T-helper 17 cell (primary cell): ENCODE data around the gene BEND3. TPM values are rescaled to one million over a fixed set of nuclear protein-coding genes. Genes with fewer than 3 reads are reported as not detected.

Source experiments
- ATAC-seq: fragments of 150-1000 bp; cut with Tn5 transposase; 2 replicates; pipeline ENCODE4 v1.10.0; 2021; ENCODE audit warnings: mild to moderate bottlenecking, moderate library complexity
- DNase-seq, 3 donors: peaks; one replicate each; pipeline versions ENCODE4 v3.0.0 to v3.0.0-alpha.2; 2020 to 2021
- H3K9me3 ChIP-seq: one replicate; pipeline ENCODE4 v1.7.0; 2013; ENCODE audit warnings: low read length, mild to moderate bottlenecking; ENCODE audit not compliant: control insufficient read depth, poor library complexity, severe bottlenecking
- H3K27ac Mint-ChIP-seq: one replicate; pipeline ENCODE4 v1.8.0; 2022; ENCODE audit warnings: mild to moderate bottlenecking, moderate library complexity, mixed read lengths
- H3K27me3 Mint-ChIP-seq: one replicate; pipeline ENCODE4 v1.8.0; 2022; ENCODE audit warnings: mixed read lengths
- H3K36me3 Mint-ChIP-seq: one replicate; pipeline ENCODE4 v1.8.0; 2022; ENCODE audit warnings: low read depth, mixed read lengths
- H3K4me1 Mint-ChIP-seq: one replicate; pipeline ENCODE4 v1.8.0; 2022; ENCODE audit warnings: mild to moderate bottlenecking, mixed read lengths
- H3K4me3 Mint-ChIP-seq: one replicate; pipeline ENCODE4 v1.8.0; 2022; ENCODE audit warnings: mild to moderate bottlenecking, moderate library complexity, mixed read lengths
- total RNA-seq, 4 donors: library from RNA in 2 of 4; stranded (reverse) in 2 of 4; gene quantifications; one replicate each; pipeline ENCODE4 v1.2.3 and lab custom pipeline; 2022 to 2026

BEND3 gene
- total RNA-seq, 2 donors from 2014 or later = 1.4 to 1.7 TPM

- H3K27me3 Mint-ChIP-seq = peaks cover 10% of the 10 kb centered on the region
- no peaks in the 10 kb centered on the region for H3K36me3 Mint-ChIP-seq
- H3K4me1 Mint-ChIP-seq = peaks cover 13% of the 10 kb centered on the region
- ATAC-seq (no peak), DNase-seq (no peak)
- peak overlapping the region; percentile 87 for H3K4me3 Mint-ChIP-seq
- no peak overlapping the region for H3K27ac Mint-ChIP-seq
- no peaks in the 10 kb centered on the region for H3K9me3 ChIP-seq
Measured at GRCh38 chr6:107115695-107116327, 496 bp upstream of the BEND3 start.

- H3K27me3 Mint-ChIP-seq = peaks cover 10% of the 10 kb centered on the region
Measured at GRCh38 chr6:107114213-107114925, 946 bp downstream of the BEND3 start.

GRCh38 chr6:107110200-107110599 lies 5.1 kb downstream of the BEND3 start:
- H3K4me3 Mint-ChIP-seq = no peak overlapping the region
- H3K36me3 Mint-ChIP-seq = no peaks in the 10 kb centered on the region

More at GRCh38 chr6:107114213-107114925, 946 bp downstream of the BEND3 start:
- peak; percentile 81 for ATAC-seq
- H3K36me3 Mint-ChIP-seq = no peaks in the 10 kb centered on the region
- peak; percentile 58 to 76 (median 66) for DNase-seq
- peak overlapping the region; percentile 87 for H3K4me3 Mint-ChIP-seq
- H3K27ac Mint-ChIP-seq = peak overlapping the region; percentile 34
- H3K4me1 Mint-ChIP-seq = peaks cover 13% of the 10 kb centered on the region
- no peaks in the 10 kb centered on the region for H3K9me3 ChIP-seq

GRCh38 chr6:107108201-107108890 lies 7.0 kb downstream of the BEND3 start:
- Mint-ChIP-seq H3K4me3 (no peak overlapping the region), H3K36me3 (no peaks in the 10 kb centered on the region), H3K4me1 (peaks cover 3% of the 10 kb centered on the region), H3K27me3 (no peaks in the 10 kb centered on the region), H3K27ac (no peak overlapping the region)
- ATAC-seq (no peak), DNase-seq (no peak)
- no peaks in the 10 kb centered on the region for H3K9me3 ChIP-seq

More at GRCh38 chr6:107110200-107110599, 5.1 kb downstream of the BEND3 start:
- no peak overlapping the region for H3K27ac Mint-ChIP-seq
- DNase-seq (no peak), ATAC-seq (no peak)
- H3K4me1 Mint-ChIP-seq = peaks cover 5% of the 10 kb centered on the region
- H3K9me3 ChIP-seq = no peaks in the 10 kb centered on the region
- no peaks in the 10 kb centered on the region for H3K27me3 Mint-ChIP-seq

GRCh38 chr6:107107791-107108190 lies 7.5 kb downstream of the BEND3 start:
- ATAC-seq (no peak), DNase-seq (no peak)
- H3K36me3 Mint-ChIP-seq = no peaks in the 10 kb centered on the region
- H3K27ac Mint-ChIP-seq = no peak overlapping the region
- H3K4me3 Mint-ChIP-seq = no peak overlapping the region
- no peaks in the 10 kb centered on the region for H3K27me3 Mint-ChIP-seq
- peaks cover 3% of the 10 kb centered on the region for H3K4me1 Mint-ChIP-seq
- no peaks in the 10 kb centered on the region for H3K9me3 ChIP-seq

- no peaks in the 10 kb centered on the region for H3K36me3 Mint-ChIP-seq
- DNase-seq = no peak
- no peaks in the 10 kb centered on the region for H3K27me3 Mint-ChIP-seq
- H3K27ac Mint-ChIP-seq = no peak overlapping the region
- H3K4me3 Mint-ChIP-seq = no peak overlapping the region
- no peak for ATAC-seq
- no peaks in the 10 kb centered on the region for H3K9me3 ChIP-seq
- H3K4me1 Mint-ChIP-seq = peaks cover 5% of the 10 kb centered on the region
Measured at GRCh38 chr6:107106165-107106564, 9.2 kb downstream of the BEND3 start.

GRCh38 chr6:107105511-107106116 lies 9.7 kb downstream of the BEND3 start:
- DNase-seq (no peak), ATAC-seq (no peak)
- Mint-ChIP-seq H3K27ac (no peak overlapping the region), H3K4me1 (peaks cover 5% of the 10 kb centered on the region), H3K4me3 (no peak overlapping the region), H3K27me3 (no peaks in the 10 kb centered on the region), H3K36me3 (no peaks in the 10 kb centered on the region)
- H3K9me3 ChIP-seq = no peaks in the 10 kb centered on the region

GRCh38 chr6:107103082-107103481 lies 12.2 kb downstream of the BEND3 start:
- no peaks in the 10 kb centered on the region for H3K9me3 ChIP-seq
- Mint-ChIP-seq H3K4me3 (no peak overlapping the region), H3K36me3 (no peaks in the 10 kb centered on the region), H3K27me3 (no peaks in the 10 kb centered on the region), H3K4me1 (peaks cover 4% of the 10 kb centered on the region), H3K27ac (no peak overlapping the region)
- DNase-seq (no peak), ATAC-seq (no peak)

- no peak for ATAC-seq
- Mint-ChIP-seq H3K27ac (no peak overlapping the region), H3K4me1 (peaks cover 3% of the 10 kb centered on the region)
Measured at GRCh38 chr6:107102414-107102805, 12.9 kb downstream of the BEND3 start.

GRCh38 chr6:107101686-107102413 lies 13.5 kb downstream of the BEND3 start:
- H3K4me1 Mint-ChIP-seq = peaks cover 3% of the 10 kb centered on the region
- no peaks in the 10 kb centered on the region for H3K36me3 Mint-ChIP-seq
- H3K27ac Mint-ChIP-seq = no peak overlapping the region
- DNase-seq (no peak), ATAC-seq (no peak)
- H3K4me3 Mint-ChIP-seq = no peak overlapping the region
- H3K27me3 Mint-ChIP-seq = no peaks in the 10 kb centered on the region
- no peaks in the 10 kb centered on the region for H3K9me3 ChIP-seq

More at GRCh38 chr6:107102414-107102805, 12.9 kb downstream of the BEND3 start:
- Mint-ChIP-seq H3K4me3 (no peak overlapping the region), H3K27me3 (no peaks in the 10 kb centered on the region), H3K36me3 (no peaks in the 10 kb centered on the region)
- no peak for DNase-seq
- no peaks in the 10 kb centered on the region for H3K9me3 ChIP-seq

GRCh38 chr6:107101211-107101610 lies 14.1 kb downstream of the BEND3 start:
- H3K4me3 Mint-ChIP-seq = no peak overlapping the region
- H3K27me3 Mint-ChIP-seq = no peaks in the 10 kb centered on the region
- no peak overlapping the region for H3K27ac Mint-ChIP-seq
- H3K9me3 ChIP-seq = no peaks in the 10 kb centered on the region
- H3K4me1 Mint-ChIP-seq = peaks cover 3% of the 10 kb centered on the region
- no peak for DNase-seq
- no peak for ATAC-seq
- H3K36me3 Mint-ChIP-seq = no peaks in the 10 kb centered on the region

GRCh38 chr6:107098436-107099307 lies 16.6 kb downstream of the BEND3 start:
- no peaks in the 10 kb centered on the region for H3K9me3 ChIP-seq
- Mint-ChIP-seq H3K4me3 (no peak overlapping the region), H3K36me3 (no peaks in the 10 kb centered on the region), H3K27ac (no peak overlapping the region), H3K4me1 (peaks cover 3% of the 10 kb centered on the region), H3K27me3 (no peaks in the 10 kb centered on the region)
- DNase-seq = no peak
- no peak for ATAC-seq
